GM12874 (cell line): ENCODE results near the gene ZDHHC11.
"Not testable (repeated sequence)": the region's sequence is repeated elsewhere in the genome, so short reads cannot be mapped to it uniquely, and the experiment has no call there.

Source experiments
- CTCF ChIP-seq: IDR thresholded peaks from 2 replicates; pipeline ENCODE4 v1.5.1; 2011; ENCODE audit warnings: low read depth, mild to moderate bottlenecking, control low read depth, low read length, moderate library complexity; ENCODE audit not compliant: insufficient read depth

The ZDHHC11 gene

GRCh38 chr5:801472-801871 is 49.3 kb downstream of the ZDHHC11 start:
- TF ChIP-seq CTCF: no peak

GRCh38 chr5:784428-785177 is 66.2 kb downstream of the ZDHHC11 start, which contains the start of gene ZDHHC11B:
TSS of gene ZDHHC11B (minus strand) at chr5:784729. CDS start at chr5:766919, 17,810 bp downstream.
- not testable (repeated sequence) for TF ChIP-seq CTCF

- no peak for TF ChIP-seq CTCF
Observed at GRCh38 chr5:777756-778161, 73.0 kb downstream of the ZDHHC11 start.

GRCh38 chr5:776862-777711 is 73.7 kb downstream of the ZDHHC11 start:
- TF ChIP-seq CTCF: no peak

- no peak for TF ChIP-seq CTCF
Observed at GRCh38 chr5:775961-776861, 74.6 kb downstream of the ZDHHC11 start.

GRCh38 chr5:773517-774264 is 77.1 kb downstream of the ZDHHC11 start:
- no peak for TF ChIP-seq CTCF
